DMS53 (cell line): ENCODE data around the gene ZMYM4.
"Not testable (repeated sequence)": the region's sequence is repeated elsewhere in the genome, so short reads cannot be mapped to it uniquely, and the experiment has no call there.

Experiments
- DNase-seq: peaks from one replicate; lab custom pipeline; 2025; lab: John Stamatoyannopoulos, UW

ZMYM4 gene

DNA sequence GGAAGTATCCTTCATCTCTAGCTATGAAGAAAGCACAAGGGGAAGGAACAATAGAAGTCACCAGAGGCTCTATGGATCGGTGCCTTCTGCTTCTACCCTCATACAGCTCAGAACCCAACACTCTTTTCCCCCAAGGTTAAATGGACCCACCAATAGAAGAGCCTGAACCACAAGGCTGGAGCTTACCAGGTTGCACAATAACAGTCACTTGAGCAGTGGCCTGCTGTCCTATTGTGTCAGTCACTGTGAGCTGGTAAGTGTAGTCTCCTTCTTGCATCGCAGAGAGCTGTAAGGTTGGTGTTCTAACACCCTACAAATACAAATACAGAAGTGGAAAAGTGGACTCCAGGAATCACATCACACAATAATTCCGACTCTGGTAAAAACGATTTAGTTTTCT, 185.7 kb downstream of the ZMYM4 start:
- no peak for DNase-seq

DNA sequence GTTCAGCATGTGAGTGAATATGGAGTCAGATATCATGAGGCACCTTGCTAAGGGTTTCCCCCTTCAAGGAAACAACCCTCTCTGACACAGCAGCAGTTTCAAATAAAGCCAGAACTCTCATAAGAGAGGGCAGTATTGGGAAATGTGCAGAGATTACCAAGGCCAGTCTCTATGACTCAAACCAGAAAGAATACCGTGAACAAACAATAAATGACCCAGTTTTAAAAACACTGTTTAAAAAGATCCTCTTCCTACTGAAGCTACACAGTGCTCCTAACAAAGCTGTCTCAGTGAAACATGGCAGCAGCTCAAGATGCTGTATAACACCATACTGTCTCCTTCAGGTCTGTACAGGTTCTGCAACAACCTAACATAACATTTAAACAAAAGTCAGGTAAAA, 186.1 kb downstream of the ZMYM4 start:
- no peak for DNase-seq

DNA sequence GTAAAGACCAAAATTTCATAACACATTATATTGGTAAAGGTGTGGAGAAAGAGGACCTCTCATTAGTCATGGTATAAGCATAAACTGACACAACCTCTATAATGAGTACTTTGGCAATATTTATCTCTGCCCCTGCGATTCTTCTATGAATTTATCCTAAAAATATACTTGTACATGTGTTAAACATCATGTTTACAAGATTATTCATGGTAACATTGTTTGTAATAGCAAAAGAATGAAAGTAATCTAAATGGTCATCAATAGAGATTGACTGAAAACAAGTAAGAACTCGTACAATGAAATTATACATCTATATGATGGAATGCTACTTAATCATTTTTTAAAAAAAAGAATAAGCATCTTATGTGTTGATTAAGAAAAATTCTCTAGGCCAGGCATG, 192.3 kb downstream of the ZMYM4 start:
- no peak for DNase-seq

DNA sequence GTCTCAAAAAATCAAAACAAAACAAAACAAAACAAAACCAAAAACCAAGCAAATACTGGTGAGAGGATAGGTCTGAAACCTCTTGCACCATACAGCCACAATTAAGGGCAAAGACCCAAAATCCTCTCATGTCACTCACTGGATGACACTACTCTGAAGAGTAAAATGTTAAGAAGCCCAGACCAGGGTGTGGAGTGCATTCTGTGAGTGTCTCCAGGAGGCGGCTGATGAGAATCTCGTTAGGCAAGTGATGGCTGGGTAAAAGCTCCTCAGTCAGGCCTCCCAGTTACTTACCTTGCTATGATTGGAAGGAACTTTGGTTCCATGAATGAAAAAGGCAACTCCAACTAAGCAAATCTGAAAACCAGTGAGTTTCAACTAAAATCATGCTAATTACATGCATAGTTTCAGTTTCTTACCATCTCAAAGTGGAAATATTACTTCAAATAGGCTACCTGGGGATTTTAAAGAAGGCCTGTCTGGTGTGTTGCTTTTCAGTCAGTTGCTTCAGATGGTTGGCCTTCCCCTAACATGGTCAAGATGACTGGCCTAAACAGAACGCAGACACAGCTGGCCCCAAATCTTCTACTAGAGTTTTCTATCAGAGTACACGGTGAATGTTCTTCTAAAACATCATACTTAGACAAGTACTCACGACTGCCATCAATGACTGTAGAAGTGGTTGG, 193.6 kb downstream of the ZMYM4 start:
- no peak for DNase-seq

DNA sequence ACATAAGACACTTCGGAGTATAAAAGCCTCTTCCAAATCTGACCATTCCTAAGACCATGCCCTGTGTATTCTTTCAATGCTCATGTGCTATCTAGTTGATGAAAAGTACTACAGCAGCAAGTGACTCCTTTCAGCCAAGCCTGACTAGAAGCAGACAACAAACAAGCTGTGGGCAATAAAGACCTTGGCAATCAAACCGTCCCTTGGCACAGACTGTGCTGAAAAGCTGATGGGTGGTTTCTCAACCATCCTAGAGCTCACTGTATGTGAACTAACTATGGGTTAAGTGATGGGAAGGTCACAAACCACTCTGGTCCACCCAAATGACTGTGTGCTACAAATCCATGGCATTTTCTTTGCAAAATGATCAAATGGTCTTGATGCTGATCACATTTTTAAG, 194.7 kb downstream of the ZMYM4 start:
- DNase-seq: no peak

DNA sequence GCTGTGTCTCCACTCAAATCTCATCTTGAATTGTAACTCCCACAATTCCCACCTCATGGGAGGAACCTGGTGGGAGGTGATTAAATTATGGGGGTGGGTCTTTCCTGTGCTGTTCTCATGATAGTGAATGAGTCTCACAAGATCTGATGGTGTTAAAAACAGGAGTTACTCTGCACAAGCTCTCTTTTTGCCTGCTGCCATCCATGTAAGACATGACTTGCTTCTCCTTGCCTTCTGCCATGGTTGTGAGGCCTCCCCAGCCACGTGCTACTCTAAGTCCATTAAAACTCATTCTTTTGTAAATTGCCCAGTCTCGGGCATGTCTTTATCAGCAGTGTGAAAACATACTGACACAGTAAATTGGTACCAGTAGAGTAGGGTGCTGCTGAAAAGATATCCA, 195.2 kb downstream of the ZMYM4 start:
- not testable (repeated sequence) for DNase-seq

DNA sequence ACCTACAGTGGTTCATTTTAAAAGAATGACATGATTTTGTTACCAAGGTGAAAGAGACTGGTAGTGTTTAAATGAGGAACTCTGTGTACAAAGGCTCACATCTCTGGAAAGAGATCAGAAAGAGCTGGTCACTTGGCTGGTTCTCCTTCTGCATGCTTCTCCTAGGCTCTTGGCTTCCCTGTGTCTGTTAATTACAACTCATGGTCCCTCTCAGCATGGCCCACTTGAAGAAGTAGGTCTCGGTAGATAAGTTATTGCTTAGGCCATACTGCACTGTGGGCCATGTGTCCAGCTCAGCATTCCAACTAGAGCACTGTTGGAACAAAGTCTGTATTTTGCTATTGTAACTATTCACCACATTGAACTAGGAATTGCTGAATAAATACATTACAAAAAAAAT, 197.6 kb downstream of the ZMYM4 start:
- no peak for DNase-seq

DNA sequence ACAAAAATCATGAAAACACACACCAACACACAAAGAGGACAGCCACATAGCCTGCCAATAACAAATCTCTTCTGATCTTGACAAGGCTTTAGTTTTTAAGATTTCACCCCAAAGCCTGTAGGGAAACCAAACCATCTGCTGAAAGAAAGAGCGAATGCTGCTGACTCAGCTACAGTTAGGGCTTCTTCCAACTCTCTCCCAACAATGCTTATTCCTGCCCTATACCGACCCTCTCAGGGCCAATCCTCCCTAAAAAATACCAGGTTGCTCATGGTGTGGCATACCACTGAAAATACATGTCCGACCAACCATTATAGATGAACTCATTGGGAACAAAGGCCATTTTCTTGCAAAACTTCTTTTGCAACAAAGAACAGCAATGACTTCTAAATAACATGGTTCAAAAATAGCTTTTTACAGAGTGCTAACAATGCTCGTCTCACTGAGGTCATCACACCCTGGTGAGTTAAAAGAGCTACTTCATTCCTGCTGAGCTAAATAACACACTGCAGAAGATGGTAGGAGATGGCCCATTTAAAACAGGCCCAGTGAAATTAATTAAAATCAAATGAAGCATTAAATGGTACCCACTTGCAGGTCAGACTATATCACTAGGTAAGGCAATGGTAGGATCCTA, 202.6 kb downstream of the ZMYM4 start:
- DNase-seq: no peak
